Transverse colon (tissue), 3 donors: ENCODE measurements around the gene ELANE.

Source experiments
- EP300 ChIP-seq: sonication (generic); formaldehyde crosslinking; IDR thresholded peaks from one replicate; pipeline ENCODE4 v1.6.1; 2017; ENCODE audit warnings: antibody characterized with exemption, low read depth
- TF ChIP-seq, protein P1 (sequence below), 5 experiments: fragments of 200-600 bp in 3 of 5; fragments of 450-650 bp in 2 of 5; sonication (generic) in 3 of 5; IDR thresholded peaks; 1 replicate in 2 of 5; 2 replicates in 3 of 5; pipeline ENCODE4 v1.5.1; 2016 to 2017; ENCODE audit warnings: antibody characterized with exemption in 5 of 5, inconsistent platforms in 3 of 5, mild to moderate bottlenecking in 2 of 5, moderate library complexity in 1 of 5

DNA sequence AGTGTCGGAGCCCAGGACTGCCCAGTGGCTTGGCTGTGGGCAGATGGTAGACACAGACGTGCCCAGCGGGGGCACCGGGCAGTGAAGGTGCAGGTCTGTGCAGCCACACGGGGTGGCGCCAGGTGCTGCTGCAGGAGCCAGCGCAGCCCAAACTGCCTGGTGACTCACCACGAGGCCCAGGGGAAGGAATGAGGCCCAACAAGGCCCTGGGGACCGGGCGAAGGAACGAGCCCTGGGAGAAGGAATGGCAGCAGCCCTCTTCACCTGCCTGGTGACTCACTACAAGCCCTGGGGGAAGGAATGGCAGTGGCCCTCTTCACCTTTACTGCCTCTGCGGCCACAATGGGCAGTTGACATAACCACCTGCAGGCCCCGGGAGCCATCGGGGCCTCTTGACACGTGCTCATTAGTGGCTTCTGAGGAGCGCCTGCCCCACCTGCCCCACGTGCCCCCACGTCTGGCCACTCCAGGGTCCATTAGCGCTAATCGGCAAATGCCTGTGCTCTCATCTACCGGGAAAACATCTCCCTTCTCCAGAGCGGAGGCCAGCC is 31.6 kb downstream of the ELANE start:
- TF ChIP-seq, protein P1, sequence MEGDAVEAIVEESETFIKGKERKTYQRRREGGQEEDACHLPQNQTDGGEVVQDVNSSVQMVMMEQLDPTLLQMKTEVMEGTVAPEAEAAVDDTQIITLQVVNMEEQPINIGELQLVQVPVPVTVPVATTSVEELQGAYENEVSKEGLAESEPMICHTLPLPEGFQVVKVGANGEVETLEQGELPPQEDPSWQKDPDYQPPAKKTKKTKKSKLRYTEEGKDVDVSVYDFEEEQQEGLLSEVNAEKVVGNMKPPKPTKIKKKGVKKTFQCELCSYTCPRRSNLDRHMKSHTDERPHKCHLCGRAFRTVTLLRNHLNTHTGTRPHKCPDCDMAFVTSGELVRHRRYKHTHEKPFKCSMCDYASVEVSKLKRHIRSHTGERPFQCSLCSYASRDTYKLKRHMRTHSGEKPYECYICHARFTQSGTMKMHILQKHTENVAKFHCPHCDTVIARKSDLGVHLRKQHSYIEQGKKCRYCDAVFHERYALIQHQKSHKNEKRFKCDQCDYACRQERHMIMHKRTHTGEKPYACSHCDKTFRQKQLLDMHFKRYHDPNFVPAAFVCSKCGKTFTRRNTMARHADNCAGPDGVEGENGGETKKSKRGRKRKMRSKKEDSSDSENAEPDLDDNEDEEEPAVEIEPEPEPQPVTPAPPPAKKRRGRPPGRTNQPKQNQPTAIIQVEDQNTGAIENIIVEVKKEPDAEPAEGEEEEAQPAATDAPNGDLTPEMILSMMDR (IDR thresholded peaks at IDR 0.05), result no peak
- TF ChIP-seq EP300, result no peak
